HEK293 (cell line): Measurements from ENCODE around the gene GUK1.
A peak's percentile ranks its signal among the peaks of the same experiment; 100 is the strongest.

Experiments
- CTCF ChIA-PET: fragments of 350-600 bp; formaldehyde crosslinking; extraction: SDS; loops from one replicate; lab custom pipeline; 2021; ENCODE audit warnings: antibody characterized with exemption; lab: Yijun Ruan, JAX
- POLR2A ChIA-PET: fragments of 300-600 bp; formaldehyde crosslinking; extraction: SDS; loops from one replicate; lab custom pipeline; 2020; ENCODE audit warnings: antibody characterized with exemption, inconsistent platforms; lab: Yijun Ruan, JAX
- H3K27ac ChIP-seq: fragments of 200-500 bp; sonication (Bioruptor generic); 2 replicates; pipeline ENCODE4 v1.5.1; 2014; ENCODE audit warnings: low read depth, low read length, control low read depth, inconsistent platforms; ENCODE audit errors: extremely low read depth
- H3K36me3 ChIP-seq, 2 experiments: fragments of 200-500 bp in 1 of 2; sonication (Bioruptor generic) in 1 of 2; 1 replicate in 1 of 2; 2 replicates in 1 of 2; pipeline ENCODE4 v1.5.1; 2014 to 2017; ENCODE audit warnings: inconsistent platforms in 2 of 2, low read length in 2 of 2; ENCODE audit not compliant: control insufficient read depth in 2 of 2, insufficient read depth in 1 of 2
- H3K4me1 ChIP-seq: fragments of 200-500 bp; sonication (Bioruptor generic); 2 replicates; pipeline ENCODE4 v1.5.1; 2014; ENCODE audit warnings: mild to moderate bottlenecking, low read length, inconsistent platforms; ENCODE audit not compliant: control insufficient read depth, insufficient read depth
- H3K4me3 ChIP-seq: 2 replicates; pipeline ENCODE4 v1.5.1; 2011; ENCODE audit warnings: low read depth, mild to moderate bottlenecking, control low read depth, low read length, moderate library complexity
- H3K9me3 ChIP-seq: fragments of 200-500 bp; sonication (Bioruptor generic); 2 replicates; pipeline ENCODE4 v1.5.1; 2014; ENCODE audit warnings: low read depth, low read length, inconsistent platforms; ENCODE audit not compliant: control insufficient read depth, insufficient read depth
- GLIS1 ChIP-seq: fragments of 450-650 bp; formaldehyde crosslinking; IDR thresholded peaks from 2 replicates; pipeline ENCODE4 v1.5.1; 2016; ENCODE audit warnings: missing biosample characterization, missing genetic modification characterization
- GLIS2 ChIP-seq: fragments of 450-650 bp; formaldehyde crosslinking; IDR thresholded peaks from 2 replicates; pipeline ENCODE4 v1.5.1; 2016; ENCODE audit warnings: missing biosample characterization, missing genetic modification characterization
- ZEB2 ChIP-seq: fragments of 450-650 bp; formaldehyde crosslinking; IDR thresholded peaks from 2 replicates; pipeline ENCODE4 v1.5.1; 2016; ENCODE audit warnings: missing biosample characterization, missing genetic modification characterization
- ZIC2 ChIP-seq: fragments of 450-650 bp; formaldehyde crosslinking; IDR thresholded peaks from 2 replicates; pipeline ENCODE4 v1.5.1; 2016; ENCODE audit warnings: missing biosample characterization, missing genetic modification characterization
- ZNF112 ChIP-seq: fragments of 450-650 bp; formaldehyde crosslinking; IDR thresholded peaks from 2 replicates; pipeline ENCODE4 v1.5.0; 2017; ENCODE audit warnings: missing biosample characterization, missing genetic modification characterization
- ZNF544 ChIP-seq: fragments of 450-650 bp; formaldehyde crosslinking; IDR thresholded peaks from 2 replicates; pipeline ENCODE4 v1.5.0; 2017; ENCODE audit warnings: missing biosample characterization, missing genetic modification characterization
- ZNF707 ChIP-seq: fragments of 450-650 bp; formaldehyde crosslinking; IDR thresholded peaks from 2 replicates; pipeline ENCODE4 v1.5.1; 2016; ENCODE audit warnings: missing biosample characterization, missing genetic modification characterization
- TF ChIP-seq, protein P1 (sequence below): fragments of 450-650 bp; formaldehyde crosslinking; IDR thresholded peaks from 2 replicates; pipeline ENCODE4 v1.5.1; 2016; ENCODE audit warnings: missing biosample characterization, missing genetic modification characterization
- TF ChIP-seq, protein P2 (sequence below): fragments of 450-650 bp; formaldehyde crosslinking; conservative IDR thresholded peaks from 2 replicates; pipeline ENCODE4 v1.5.1; 2016; ENCODE audit warnings: low read depth, missing biosample characterization, missing genetic modification characterization
- TF ChIP-seq, protein P3 (sequence below): fragments of 450-650 bp; formaldehyde crosslinking; IDR thresholded peaks from 2 replicates; pipeline ENCODE4 v1.5.1; 2017; ENCODE audit warnings: missing biosample characterization, missing genetic modification characterization
- TF ChIP-seq, protein P4 (sequence below): fragments of 450-650 bp; formaldehyde crosslinking; IDR thresholded peaks from 2 replicates; pipeline ENCODE4 v1.5.1; 2016; ENCODE audit warnings: missing biosample characterization, missing genetic modification characterization
- TF ChIP-seq, protein P5 (sequence below): fragments of 450-650 bp; formaldehyde crosslinking; conservative IDR thresholded peaks from 2 replicates; pipeline ENCODE4 v1.5.1; 2016; ENCODE audit warnings: low read depth, missing biosample characterization, missing genetic modification characterization

GUK1 gene

DNA sequence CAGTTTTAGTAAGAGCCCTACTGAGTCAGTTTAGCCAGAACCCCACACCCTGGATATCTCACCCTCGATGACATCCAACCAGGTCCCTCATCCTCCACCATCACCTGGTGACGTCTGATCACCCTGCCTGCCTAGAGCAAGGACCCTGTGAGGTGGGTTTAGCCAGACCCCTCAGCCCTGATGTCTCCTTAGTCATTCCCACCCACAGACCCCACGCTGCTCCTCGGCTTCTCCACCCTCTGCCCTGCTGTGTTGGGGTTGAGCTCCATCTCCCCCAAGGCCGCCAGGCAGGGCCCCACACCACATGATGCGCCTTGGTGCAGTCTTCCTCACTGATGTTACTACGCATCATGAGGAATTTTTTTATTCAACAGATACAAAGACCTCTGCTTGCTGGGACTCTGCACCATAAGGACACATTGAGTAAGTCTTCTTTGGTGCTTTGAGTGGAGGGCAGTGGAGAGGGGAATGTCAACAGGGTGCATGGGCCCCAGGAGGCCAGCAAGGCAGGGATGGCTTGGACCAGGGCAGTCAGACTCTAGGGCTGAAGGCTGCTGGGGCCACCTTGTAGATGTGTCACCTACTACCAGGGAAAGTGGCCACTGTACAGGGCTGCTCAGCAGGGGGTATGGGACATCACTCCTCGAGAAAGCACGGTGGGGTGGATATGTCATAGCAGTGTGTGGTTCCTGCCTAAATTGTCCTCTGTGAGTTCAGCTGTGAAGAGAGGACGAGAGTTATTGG, 23.9 kb downstream of the GUK1 start:
- ChIA-PET POLR2A (interaction anchor here (0.5 to 7.7 kb wide), 7 partner anchors 11 to 327 kb away, joined by 3 to 82 read pairs (median 18); partner anchors contain the start of genes ARF1, GJC2 and GUK1), CTCF (interaction anchor here (0.6 to 6.1 kb wide), 6 partner anchors 10 to 166 kb away, joined by 3 to 50 read pairs (median 4); no protein-coding TSS in a partner anchor)
- H3K27ac ChIP-seq, result no peak overlapping the region
- TF ChIP-seq GLIS2 (tag by site-specific recombination) (0 out of 2 replicates have a peak, but pooled peaks have one; percentile 19), ZIC2 (tag by site-specific recombination) (peak; percentile 46), GLIS1 (tag by site-specific recombination) (peak; percentile 73)
- TF ChIP-seq, protein P1, sequence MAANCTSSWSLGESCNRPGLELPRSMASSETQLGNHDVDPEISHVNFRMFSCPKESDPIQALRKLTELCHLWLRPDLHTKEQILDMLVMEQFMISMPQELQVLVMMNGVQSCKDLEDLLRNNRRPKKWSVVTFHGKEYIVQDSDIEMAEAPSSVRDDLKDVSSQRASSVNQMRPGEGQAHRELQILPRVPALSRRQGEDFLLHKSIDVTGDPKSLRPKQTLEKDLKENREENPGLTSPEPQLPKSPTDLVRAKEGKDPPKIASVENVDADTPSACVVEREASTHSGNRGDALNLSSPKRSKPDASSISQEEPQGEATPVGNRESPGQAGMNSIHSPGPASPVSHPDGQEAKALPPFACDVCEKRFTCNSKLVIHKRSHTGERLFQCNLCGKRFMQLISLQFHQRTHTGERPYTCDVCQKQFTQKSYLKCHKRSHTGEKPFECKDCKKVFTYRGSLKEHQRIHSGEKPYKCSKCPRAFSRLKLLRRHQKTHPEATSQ (tag by site-specific recombination), result no peak
- H3K9me3 ChIP-seq, result no peaks in the 10 kb centered on the region
- peaks cover 4% of the 10 kb centered on the region for H3K4me1 ChIP-seq
- peaks cover 0 to 3% of the 10 kb centered on the region in 2 experiments; a peak in 1 of 3 replicates for H3K36me3 ChIP-seq
- H3K4me3 ChIP-seq, result no peak overlapping the region

DNA sequence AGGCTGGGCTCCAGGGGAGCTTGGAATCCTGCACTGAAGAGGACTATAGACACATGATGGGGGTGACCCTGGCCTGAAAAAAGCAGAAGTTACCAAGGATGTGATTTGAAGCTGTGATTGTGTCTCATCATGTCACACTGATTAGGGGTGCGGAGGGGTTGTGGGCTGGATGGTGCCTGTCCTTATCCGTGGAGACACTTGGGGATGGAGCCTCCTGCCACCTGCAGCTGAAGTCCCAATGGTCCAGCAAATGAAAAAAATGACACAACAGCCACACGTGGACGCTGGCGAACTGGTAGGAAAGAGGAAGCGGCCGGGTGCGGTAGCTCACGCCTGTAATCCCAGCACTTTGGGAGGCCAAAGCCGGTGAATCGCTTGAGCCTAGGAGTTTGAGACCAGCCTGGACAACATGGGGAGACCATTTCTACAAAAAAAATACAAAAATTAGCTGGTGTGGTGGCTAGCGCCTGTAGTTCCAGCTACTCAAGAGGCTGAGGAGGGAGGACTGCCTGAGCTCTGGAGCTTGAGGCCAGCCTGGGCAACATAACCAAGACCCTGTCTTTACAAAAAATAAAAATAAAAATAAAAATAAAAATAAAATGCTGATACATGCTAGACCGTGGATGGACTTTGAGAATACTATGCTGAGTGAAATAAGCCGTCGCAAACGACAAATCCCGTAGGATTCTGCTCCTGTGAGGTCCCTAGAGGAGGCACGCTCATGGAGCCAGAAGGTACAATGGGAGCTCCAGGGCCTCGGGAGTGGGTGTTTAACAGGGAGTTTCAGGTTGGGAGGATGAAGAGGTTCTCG, 24.7 kb downstream of the GUK1 start:
- Histone ChIP-seq H3K27ac (peak overlapping the region; percentile 47; the same call in 1 of the 2 replicates), H3K4me3 (peak overlapping the region; percentile 48), H3K36me3 (peaks cover 0 to 3% of the 10 kb centered on the region in 2 experiments; a peak in 1 of 3 replicates), H3K4me1 (peaks cover 4% of the 10 kb centered on the region), H3K9me3 (no peaks in the 10 kb centered on the region)
- ChIA-PET CTCF (interaction anchor here (0.5 to 6.1 kb wide), 24 partner anchors 9 to 1021 kb away, joined by 3 to 50 read pairs (median 4); no protein-coding TSS in a partner anchor), POLR2A (interaction anchor here (0.7 to 7.7 kb wide), 18 partner anchors 9 to 1020 kb away, joined by 3 to 82 read pairs (median 8); partner anchors contain the start of genes ARF1, GJC2, GUK1 and TRIM11)
- TF ChIP-seq ZEB2 (tag by site-specific recombination) (no peak), ZNF544 (tag by site-specific recombination) (no peak), ZNF112 (tag by site-specific recombination) (no peak), ZNF707 (no peak)
- TF ChIP-seq, protein P2, sequence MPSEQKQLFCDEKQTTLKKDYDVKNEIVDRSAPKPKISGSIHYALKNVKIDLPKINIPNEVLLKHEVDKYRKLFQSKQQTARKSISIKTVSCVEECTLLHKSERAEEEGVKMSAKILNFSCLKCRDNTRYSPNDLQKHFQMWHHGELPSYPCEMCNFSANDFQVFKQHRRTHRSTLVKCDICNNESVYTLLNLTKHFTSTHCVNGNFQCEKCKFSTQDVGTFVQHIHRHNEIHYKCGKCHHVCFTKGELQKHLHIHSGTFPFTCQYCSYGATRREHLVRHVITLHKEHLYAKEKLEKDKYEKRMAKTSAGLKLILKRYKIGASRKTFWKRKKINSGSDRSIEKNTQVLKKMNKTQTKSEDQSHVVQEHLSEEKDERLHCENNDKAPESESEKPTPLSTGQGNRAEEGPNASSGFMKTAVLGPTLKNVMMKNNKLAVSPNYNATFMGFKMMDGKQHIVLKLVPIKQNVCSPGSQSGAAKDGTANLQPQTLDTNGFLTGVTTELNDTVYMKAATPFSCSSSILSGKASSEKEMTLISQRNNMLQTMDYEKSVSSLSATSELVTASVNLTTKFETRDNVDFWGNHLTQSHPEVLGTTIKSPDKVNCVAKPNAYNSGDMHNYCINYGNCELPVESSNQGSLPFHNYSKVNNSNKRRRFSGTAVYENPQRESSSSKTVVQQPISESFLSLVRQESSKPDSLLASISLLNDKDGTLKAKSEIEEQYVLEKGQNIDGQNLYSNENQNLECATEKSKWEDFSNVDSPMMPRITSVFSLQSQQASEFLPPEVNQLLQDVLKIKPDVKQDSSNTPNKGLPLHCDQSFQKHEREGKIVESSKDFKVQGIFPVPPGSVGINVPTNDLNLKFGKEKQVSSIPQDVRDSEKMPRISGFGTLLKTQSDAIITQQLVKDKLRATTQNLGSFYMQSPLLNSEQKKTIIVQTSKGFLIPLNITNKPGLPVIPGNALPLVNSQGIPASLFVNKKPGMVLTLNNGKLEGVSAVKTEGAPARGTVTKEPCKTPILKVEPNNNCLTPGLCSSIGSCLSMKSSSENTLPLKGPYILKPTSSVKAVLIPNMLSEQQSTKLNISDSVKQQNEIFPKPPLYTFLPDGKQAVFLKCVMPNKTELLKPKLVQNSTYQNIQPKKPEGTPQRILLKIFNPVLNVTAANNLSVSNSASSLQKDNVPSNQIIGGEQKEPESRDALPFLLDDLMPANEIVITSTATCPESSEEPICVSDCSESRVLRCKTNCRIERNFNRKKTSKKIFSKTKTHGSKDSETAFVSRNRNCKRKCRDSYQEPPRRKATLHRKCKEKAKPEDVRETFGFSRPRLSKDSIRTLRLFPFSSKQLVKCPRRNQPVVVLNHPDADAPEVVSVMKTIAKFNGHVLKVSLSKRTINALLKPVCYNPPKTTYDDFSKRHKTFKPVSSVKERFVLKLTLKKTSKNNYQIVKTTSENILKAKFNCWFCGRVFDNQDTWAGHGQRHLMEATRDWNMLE (tag by site-specific recombination), result no peak
- TF ChIP-seq, protein P3, sequence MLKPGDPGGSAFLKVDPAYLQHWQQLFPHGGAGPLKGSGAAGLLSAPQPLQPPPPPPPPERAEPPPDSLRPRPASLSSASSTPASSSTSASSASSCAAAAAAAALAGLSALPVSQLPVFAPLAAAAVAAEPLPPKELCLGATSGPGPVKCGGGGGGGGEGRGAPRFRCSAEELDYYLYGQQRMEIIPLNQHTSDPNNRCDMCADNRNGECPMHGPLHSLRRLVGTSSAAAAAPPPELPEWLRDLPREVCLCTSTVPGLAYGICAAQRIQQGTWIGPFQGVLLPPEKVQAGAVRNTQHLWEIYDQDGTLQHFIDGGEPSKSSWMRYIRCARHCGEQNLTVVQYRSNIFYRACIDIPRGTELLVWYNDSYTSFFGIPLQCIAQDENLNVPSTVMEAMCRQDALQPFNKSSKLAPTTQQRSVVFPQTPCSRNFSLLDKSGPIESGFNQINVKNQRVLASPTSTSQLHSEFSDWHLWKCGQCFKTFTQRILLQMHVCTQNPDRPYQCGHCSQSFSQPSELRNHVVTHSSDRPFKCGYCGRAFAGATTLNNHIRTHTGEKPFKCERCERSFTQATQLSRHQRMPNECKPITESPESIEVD (tag by site-specific recombination), result no peak
- TF ChIP-seq, protein P1 (tag by site-specific recombination), result no peak
- TF ChIP-seq, protein P4, sequence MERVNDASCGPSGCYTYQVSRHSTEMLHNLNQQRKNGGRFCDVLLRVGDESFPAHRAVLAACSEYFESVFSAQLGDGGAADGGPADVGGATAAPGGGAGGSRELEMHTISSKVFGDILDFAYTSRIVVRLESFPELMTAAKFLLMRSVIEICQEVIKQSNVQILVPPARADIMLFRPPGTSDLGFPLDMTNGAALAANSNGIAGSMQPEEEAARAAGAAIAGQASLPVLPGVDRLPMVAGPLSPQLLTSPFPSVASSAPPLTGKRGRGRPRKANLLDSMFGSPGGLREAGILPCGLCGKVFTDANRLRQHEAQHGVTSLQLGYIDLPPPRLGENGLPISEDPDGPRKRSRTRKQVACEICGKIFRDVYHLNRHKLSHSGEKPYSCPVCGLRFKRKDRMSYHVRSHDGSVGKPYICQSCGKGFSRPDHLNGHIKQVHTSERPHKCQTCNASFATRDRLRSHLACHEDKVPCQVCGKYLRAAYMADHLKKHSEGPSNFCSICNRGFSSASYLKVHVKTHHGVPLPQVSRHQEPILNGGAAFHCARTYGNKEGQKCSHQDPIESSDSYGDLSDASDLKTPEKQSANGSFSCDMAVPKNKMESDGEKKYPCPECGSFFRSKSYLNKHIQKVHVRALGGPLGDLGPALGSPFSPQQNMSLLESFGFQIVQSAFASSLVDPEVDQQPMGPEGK (tag by site-specific recombination), result no peak
- TF ChIP-seq, protein P5, sequence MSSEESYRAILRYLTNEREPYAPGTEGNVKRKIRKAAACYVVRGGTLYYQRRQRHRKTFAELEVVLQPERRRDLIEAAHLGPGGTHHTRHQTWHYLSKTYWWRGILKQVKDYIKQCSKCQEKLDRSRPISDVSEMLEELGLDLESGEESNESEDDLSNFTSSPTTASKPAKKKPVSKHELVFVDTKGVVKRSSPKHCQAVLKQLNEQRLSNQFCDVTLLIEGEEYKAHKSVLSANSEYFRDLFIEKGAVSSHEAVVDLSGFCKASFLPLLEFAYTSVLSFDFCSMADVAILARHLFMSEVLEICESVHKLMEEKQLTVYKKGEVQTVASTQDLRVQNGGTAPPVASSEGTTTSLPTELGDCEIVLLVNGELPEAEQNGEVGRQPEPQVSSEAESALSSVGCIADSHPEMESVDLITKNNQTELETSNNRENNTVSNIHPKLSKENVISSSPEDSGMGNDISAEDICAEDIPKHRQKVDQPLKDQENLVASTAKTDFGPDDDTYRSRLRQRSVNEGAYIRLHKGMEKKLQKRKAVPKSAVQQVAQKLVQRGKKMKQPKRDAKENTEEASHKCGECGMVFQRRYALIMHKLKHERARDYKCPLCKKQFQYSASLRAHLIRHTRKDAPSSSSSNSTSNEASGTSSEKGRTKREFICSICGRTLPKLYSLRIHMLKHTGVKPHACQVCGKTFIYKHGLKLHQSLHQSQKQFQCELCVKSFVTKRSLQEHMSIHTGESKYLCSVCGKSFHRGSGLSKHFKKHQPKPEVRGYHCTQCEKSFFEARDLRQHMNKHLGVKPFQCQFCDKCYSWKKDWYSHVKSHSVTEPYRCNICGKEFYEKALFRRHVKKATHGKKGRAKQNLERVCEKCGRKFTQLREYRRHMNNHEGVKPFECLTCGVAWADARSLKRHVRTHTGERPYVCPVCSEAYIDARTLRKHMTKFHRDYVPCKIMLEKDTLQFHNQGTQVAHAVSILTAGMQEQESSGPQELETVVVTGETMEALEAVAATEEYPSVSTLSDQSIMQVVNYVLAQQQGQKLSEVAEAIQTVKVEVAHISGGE (tag by site-specific recombination), result 0 out of 2 replicates have a peak, but pooled peaks have one; percentile 15
